Smooth muscle cell (in vitro differentiated cells): ENCODE measurements around the gene C4orf51. TPM values are rescaled to one million over a fixed set of nuclear protein-coding genes. Genes with fewer than 3 reads are reported as not detected.

Experiments used
- DNase-seq: peaks from one replicate; lab custom pipeline; 2025; ENCODE audit not compliant: unreplicated experiment; lab: John Stamatoyannopoulos, UW
- H2AFZ ChIP-seq: fragments of 200-600 bp; sonication (generic); 2 replicates; pipeline ENCODE4 v1.6.0; 2016; ENCODE audit warnings: antibody characterized with exemption, low read depth, mild to moderate bottlenecking
- H3F3A ChIP-seq: fragments of 200-600 bp; sonication (generic); 2 replicates; pipeline ENCODE4 v1.6.0; 2017; ENCODE audit warnings: antibody characterized with exemption, low read depth
- H3K27ac ChIP-seq: fragments of 200-600 bp; sonication (generic); 2 replicates; pipeline ENCODE4 v1.5.1; 2016; ENCODE audit warnings: low read depth, mild to moderate bottlenecking
- H3K27me3 ChIP-seq: fragments of 200-600 bp; sonication (generic); 2 replicates; pipeline ENCODE4 v1.6.1; 2016; ENCODE audit warnings: low read depth, mild to moderate bottlenecking
- H3K36me3 ChIP-seq: fragments of 200-600 bp; sonication (generic); 2 replicates; pipeline ENCODE4 v1.5.1; 2016; ENCODE audit warnings: low read depth
- H3K4me1 ChIP-seq: fragments of 200-600 bp; sonication (generic); 2 replicates; pipeline ENCODE4 v1.5.1; 2016; ENCODE audit warnings: low read depth
- H3K4me2 ChIP-seq: fragments of 200-600 bp; sonication (generic); 2 replicates; pipeline ENCODE4 v1.6.0; 2016; ENCODE audit warnings: mild to moderate bottlenecking
- H3K4me3 ChIP-seq: fragments of 200-600 bp; sonication (generic); 2 replicates; pipeline ENCODE4 v1.5.1; 2016; ENCODE audit warnings: mild to moderate bottlenecking
- H3K79me2 ChIP-seq: fragments of 200-600 bp; sonication (generic); 2 replicates; pipeline ENCODE4 v1.6.0; 2016; ENCODE audit warnings: low read depth, mild to moderate bottlenecking
- H3K9ac ChIP-seq: fragments of 200-600 bp; sonication (generic); 2 replicates; pipeline ENCODE4 v1.6.0; 2016; ENCODE audit warnings: low read depth
- H3K9me3 ChIP-seq: fragments of 200-600 bp; sonication (generic); replicated peaks from 2 replicates; pipeline ENCODE4 v1.5.1; 2016; ENCODE audit warnings: low read depth
- H4K20me1 ChIP-seq: fragments of 200-600 bp; sonication (generic); 2 replicates; pipeline ENCODE4 v1.6.0; 2016; ENCODE audit warnings: low read depth
- CTCF ChIP-seq: fragments of 200-600 bp; sonication (generic); IDR thresholded peaks from 2 replicates; pipeline ENCODE4 v1.5.1; 2017; ENCODE audit warnings: borderline replicate concordance, mild to moderate bottlenecking, antibody characterized with exemption; ENCODE audit not compliant: insufficient read depth, poor library complexity, severe bottlenecking
- WGBS: methylation state at CpG from one replicate; pipeline ENCODE4 v1.1.7; 2016; ENCODE audit warnings: low lambda C conversion rate; 5-methylcytosine and 5-hydroxymethylcytosine counted together
- polyA plus RNA-seq: library from polyadenylated mRNA; unstranded; fragments of >200 nt; fragmentation: Nextera tagmentation; extraction: Ambion mirVana; gene quantifications from 2 replicates; pipeline ENCODE4 v1.2.1, GENCODE V29; 2016
- total RNA-seq: library from RNA; depleted of rRNA; stranded (reverse); fragments of >200 nt; gene quantifications from 2 replicates; pipeline ENCODE4 v1.2.3, GENCODE V29; 2014

The C4orf51 gene
- total and polyA plus RNA-seq, 2 experiments from 2014 or later = not detected

- no peak overlapping the region for H3K9ac ChIP-seq
- H3K9me3 ChIP-seq = no peaks in the 10 kb centered on the region
- WGBS = 90% methylated on average over 2 of the region's 2 CpGs
- H4K20me1 ChIP-seq = no peaks in the 10 kb centered on the region
- DNase-seq = no peak
- H3F3A ChIP-seq = no peaks in the 10 kb centered on the region
- H3K27me3 ChIP-seq = no peaks in the 10 kb centered on the region
- H3K4me1 ChIP-seq = no peaks in the 10 kb centered on the region
- no peak overlapping the region for H2AFZ ChIP-seq
- H3K4me3 ChIP-seq = no peak overlapping the region
- TF ChIP-seq CTCF = no peak
- peaks cover 4% of the 10 kb centered on the region for H3K36me3 ChIP-seq
- H3K4me2 ChIP-seq = no peak overlapping the region
- no peaks in the 10 kb centered on the region for H3K79me2 ChIP-seq
- no peak overlapping the region for H3K27ac ChIP-seq
Measured at GRCh38 chr4:145755802-145756201, 75.9 kb downstream of the C4orf51 start.

- Histone ChIP-seq H4K20me1 (no peaks in the 10 kb centered on the region), H3K79me2 (no peaks in the 10 kb centered on the region), H3K9me3 (no peaks in the 10 kb centered on the region), H3K4me2 (no peak overlapping the region), H3K9ac (no peak overlapping the region), H3K27me3 (no peaks in the 10 kb centered on the region), H3K36me3 (peaks cover 4% of the 10 kb centered on the region), H3K27ac (no peak overlapping the region), H3K4me3 (no peak overlapping the region), H3F3A (no peaks in the 10 kb centered on the region), H3K4me1 (no peaks in the 10 kb centered on the region), H2AFZ (no peak overlapping the region)
- DNase-seq = no peak
- no peak for TF ChIP-seq CTCF
- 96% methylated on average over 1 of the region's 1 CpG for WGBS
Measured at GRCh38 chr4:145756244-145756643, 76.3 kb downstream of the C4orf51 start.

GRCh38 chr4:145757188-145757587 is 77.2 kb downstream of the C4orf51 start:
- Histone ChIP-seq H3K4me3 (no peak overlapping the region), H3K27ac (no peak overlapping the region), H3K79me2 (no peaks in the 10 kb centered on the region), H3K4me1 (no peaks in the 10 kb centered on the region), H3F3A (no peaks in the 10 kb centered on the region), H2AFZ (no peak overlapping the region), H3K36me3 (peaks cover 4% of the 10 kb centered on the region), H3K4me2 (no peak overlapping the region), H3K9me3 (no peaks in the 10 kb centered on the region), H3K9ac (no peak overlapping the region), H4K20me1 (no peaks in the 10 kb centered on the region), H3K27me3 (no peaks in the 10 kb centered on the region)
- no peak for DNase-seq
- TF ChIP-seq CTCF = no peak
- 97% methylated on average over 1 of the region's 1 CpG for WGBS

GRCh38 chr4:145760176-145760575 is 80.2 kb downstream of the C4orf51 start:
- no peak overlapping the region for H3K27ac ChIP-seq
- DNase-seq = no peak
- no peaks in the 10 kb centered on the region for H3K79me2 ChIP-seq
- H3K4me2 ChIP-seq = no peak overlapping the region
- H3K36me3 ChIP-seq = peaks cover 4% of the 10 kb centered on the region
- H3K9me3 ChIP-seq = no peaks in the 10 kb centered on the region
- H3K4me1 ChIP-seq = no peaks in the 10 kb centered on the region
- H3K27me3 ChIP-seq = no peaks in the 10 kb centered on the region
- no peaks in the 10 kb centered on the region for H4K20me1 ChIP-seq
- no peak overlapping the region for H2AFZ ChIP-seq
- H3K9ac ChIP-seq = no peak overlapping the region
- H3F3A ChIP-seq = no peaks in the 10 kb centered on the region
- TF ChIP-seq CTCF = no peak
- H3K4me3 ChIP-seq = no peak overlapping the region
- 84% methylated on average over 8 of the region's 8 CpGs for whole genome bisulfite sequencing
